COLO668 (cell line): ENCODE results near the gene TBC1D16.
"Not testable (repeated sequence)": the region's sequence is repeated elsewhere in the genome, so short reads cannot be mapped to it uniquely, and the experiment has no call there.

ENCODE experiments used
- DNase-seq: peaks from one replicate; lab custom pipeline; 2025; ENCODE audit not compliant: unreplicated experiment; lab: John Stamatoyannopoulos, UW

TBC1D16 gene

GRCh38 chr17:80006339-80006720 is 29.3 kb downstream of the TBC1D16 start:
- DNase-seq: no peak

GRCh38 chr17:80005360-80006338 is 30.0 kb downstream of the TBC1D16 start:
- peak; percentile 64 for DNase-seq

GRCh38 chr17:80003969-80004368 is 31.7 kb downstream of the TBC1D16 start:
- DNase-seq: no peak

- no peak for DNase-seq
Observed at GRCh38 chr17:80002690-80003490, 32.8 kb downstream of the TBC1D16 start.

GRCh38 chr17:80002070-80002641 is 33.5 kb downstream of the TBC1D16 start:
- DNase-seq: no peak

- DNase-seq: no peak
Observed at GRCh38 chr17:80000981-80001775, 34.5 kb downstream of the TBC1D16 start.

- no peak for DNase-seq
Observed at GRCh38 chr17:80000136-80000535, 35.5 kb downstream of the TBC1D16 start.

- DNase-seq: no peak
Observed at GRCh38 chr17:79997011-79997660, 38.5 kb downstream of the TBC1D16 start.

- DNase-seq: no peak
Observed at GRCh38 chr17:79996291-79996690, 39.4 kb downstream of the TBC1D16 start.

- no peak for DNase-seq
Observed at GRCh38 chr17:79995696-79996095, 40.0 kb downstream of the TBC1D16 start.

GRCh38 chr17:79994602-79995001 is 41.1 kb downstream of the TBC1D16 start:
- no peak for DNase-seq

GRCh38 chr17:79994228-79994569 is 41.5 kb downstream of the TBC1D16 start:
- not testable (repeated sequence) for DNase-seq

- DNase-seq: peak; percentile 81
Observed at GRCh38 chr17:79993390-79994227, 42.1 kb downstream of the TBC1D16 start.

GRCh38 chr17:79992649-79993389 is 42.9 kb downstream of the TBC1D16 start:
- peak; percentile 43 for DNase-seq

- DNase-seq: peak; percentile 71
Observed at GRCh38 chr17:79991924-79992648, 43.6 kb downstream of the TBC1D16 start.

- DNase-seq: peak; percentile 83
Observed at GRCh38 chr17:79991140-79991923, 44.3 kb downstream of the TBC1D16 start.

- no peak for DNase-seq
Observed at GRCh38 chr17:79990704-79991103, 45.0 kb downstream of the TBC1D16 start.
